DOHH2 (cell line): ENCODE data around the gene FRS2.
"Not testable (repeated sequence)": the region's sequence is repeated elsewhere in the genome, so short reads cannot be mapped to it uniquely, and the experiment has no call there.

Source experiments
- H3F3A ChIP-seq: fragments of 200-600 bp; sonication (generic), shearing (Covaris generic); 2 replicates; pipeline ENCODE4 v1.6.0; 2016; ENCODE audit warnings: antibody characterized with exemption, mild to moderate bottlenecking; ENCODE audit not compliant: control insufficient read depth, insufficient read depth
- H3K27ac ChIP-seq: fragments of 200-600 bp; sonication (generic); 2 replicates; pipeline ENCODE4 v1.5.1; 2014; ENCODE audit warnings: low read depth, mild to moderate bottlenecking, low read length, moderate library complexity
- H3K27me3 ChIP-seq: fragments of 200-600 bp; sonication (generic); 2 replicates; pipeline ENCODE4 v1.6.1; 2014; ENCODE audit warnings: mild to moderate bottlenecking, low read length, mixed read lengths; ENCODE audit not compliant: control insufficient read depth
- H3K36me3 ChIP-seq: fragments of 200-600 bp; sonication (generic); 2 replicates; pipeline ENCODE4 v1.6.1; 2014; ENCODE audit warnings: mild to moderate bottlenecking, low read length, moderate library complexity, mixed read lengths; ENCODE audit not compliant: control insufficient read depth
- H3K4me1 ChIP-seq: fragments of 200-600 bp; sonication (generic); 2 replicates; pipeline ENCODE4 v1.6.1; 2014; ENCODE audit warnings: mild to moderate bottlenecking, low read length, mixed read lengths; ENCODE audit not compliant: control insufficient read depth
- H3K4me2 ChIP-seq: fragments of 200-600 bp; sonication (generic); 2 replicates; pipeline ENCODE4 v1.6.0; 2014; ENCODE audit warnings: mild to moderate bottlenecking, low read length, moderate library complexity
- H3K4me3 ChIP-seq: fragments of 200-600 bp; sonication (generic); 2 replicates; pipeline ENCODE4 v1.5.1; 2014; ENCODE audit warnings: mild to moderate bottlenecking, low read length, mixed read lengths
- H3K79me2 ChIP-seq: fragments of 200-600 bp; sonication (generic); 2 replicates; pipeline ENCODE4 v1.6.1; 2014; ENCODE audit warnings: mild to moderate bottlenecking, low read length, mixed read lengths; ENCODE audit not compliant: control insufficient read depth
- H3K9me2 ChIP-seq: fragments of 200-600 bp; sonication (generic); replicated peaks from 2 replicates; pipeline ENCODE4 v1.6.1; 2014; ENCODE audit warnings: mild to moderate bottlenecking, low read length, mixed read lengths; ENCODE audit not compliant: control insufficient read depth
- H3K9me3 ChIP-seq: fragments of 200-600 bp; sonication (generic); 2 replicates; pipeline ENCODE4 v1.6.1; 2014; ENCODE audit warnings: antibody characterized with exemption, low read length, mixed read lengths; ENCODE audit not compliant: control insufficient read depth, insufficient read depth
- H4K20me1 ChIP-seq: fragments of 200-600 bp; sonication (generic); 2 replicates; pipeline ENCODE4 v1.6.0; 2014; ENCODE audit warnings: low read depth, mild to moderate bottlenecking, antibody characterized with exemption, low read length, moderate library complexity; ENCODE audit not compliant: control insufficient read depth, insufficient read depth
- EZH2phosphoT487 ChIP-seq: fragments of 200-600 bp; sonication (generic); IDR thresholded peaks from 2 replicates; pipeline ENCODE4 v1.6.1; 2017; ENCODE audit warnings: borderline replicate concordance, mild to moderate bottlenecking, antibody characterized with exemption, low read length, moderate library complexity, mixed read lengths
- TF ChIP-seq, protein P1 (sequence below): fragments of 200-600 bp; sonication (generic); IDR thresholded peaks from one replicate; pipeline ENCODE4 v1.5.1; 2014; ENCODE audit warnings: antibody characterized with exemption, mild to moderate bottlenecking, low read depth, low read length; ENCODE audit not compliant: poor library complexity, severe bottlenecking

FRS2 gene

DNA sequence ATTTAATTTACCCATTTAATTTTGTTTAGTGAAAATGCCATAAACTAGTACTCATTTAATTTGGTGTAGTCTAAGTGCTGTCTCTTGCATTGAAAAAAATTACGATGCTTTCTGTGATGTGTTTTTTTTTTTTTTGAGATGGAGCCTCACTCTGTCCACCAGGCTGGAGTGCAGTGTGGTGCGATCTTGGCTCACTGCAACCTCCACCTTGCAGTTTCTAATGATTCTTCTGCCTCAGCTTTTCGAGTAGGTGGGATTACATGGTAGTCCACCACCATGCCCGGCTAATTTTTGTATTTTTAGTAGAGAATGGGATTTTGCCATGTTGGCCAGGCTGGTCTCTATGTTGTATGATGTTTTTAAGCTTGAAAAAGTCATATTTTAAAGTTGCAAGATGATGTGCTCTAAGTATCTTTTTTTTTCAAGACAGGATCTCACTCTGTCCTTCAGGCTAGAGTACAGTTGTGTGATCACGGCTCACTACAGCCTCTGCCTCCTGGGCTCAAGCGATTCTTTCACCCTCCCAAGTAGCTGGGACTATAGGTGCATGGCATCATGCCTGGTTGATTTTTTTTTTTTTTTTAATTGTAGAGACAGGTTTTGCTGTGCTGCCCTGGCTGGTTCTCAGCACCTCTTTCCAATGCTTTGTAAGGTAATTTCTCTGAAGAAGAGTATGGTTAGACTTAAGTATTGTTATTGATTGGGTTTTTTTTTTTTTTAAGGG lies 131.9 kb downstream of the FRS2 start:
- H3K79me2 ChIP-seq = no peaks in the 10 kb centered on the region
- TF ChIP-seq, protein P1, sequence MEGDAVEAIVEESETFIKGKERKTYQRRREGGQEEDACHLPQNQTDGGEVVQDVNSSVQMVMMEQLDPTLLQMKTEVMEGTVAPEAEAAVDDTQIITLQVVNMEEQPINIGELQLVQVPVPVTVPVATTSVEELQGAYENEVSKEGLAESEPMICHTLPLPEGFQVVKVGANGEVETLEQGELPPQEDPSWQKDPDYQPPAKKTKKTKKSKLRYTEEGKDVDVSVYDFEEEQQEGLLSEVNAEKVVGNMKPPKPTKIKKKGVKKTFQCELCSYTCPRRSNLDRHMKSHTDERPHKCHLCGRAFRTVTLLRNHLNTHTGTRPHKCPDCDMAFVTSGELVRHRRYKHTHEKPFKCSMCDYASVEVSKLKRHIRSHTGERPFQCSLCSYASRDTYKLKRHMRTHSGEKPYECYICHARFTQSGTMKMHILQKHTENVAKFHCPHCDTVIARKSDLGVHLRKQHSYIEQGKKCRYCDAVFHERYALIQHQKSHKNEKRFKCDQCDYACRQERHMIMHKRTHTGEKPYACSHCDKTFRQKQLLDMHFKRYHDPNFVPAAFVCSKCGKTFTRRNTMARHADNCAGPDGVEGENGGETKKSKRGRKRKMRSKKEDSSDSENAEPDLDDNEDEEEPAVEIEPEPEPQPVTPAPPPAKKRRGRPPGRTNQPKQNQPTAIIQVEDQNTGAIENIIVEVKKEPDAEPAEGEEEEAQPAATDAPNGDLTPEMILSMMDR = no peak
- no peaks in the 10 kb centered on the region for H3K27me3 ChIP-seq
- H3F3A ChIP-seq = peaks cover 30% of the 10 kb centered on the region
- no peak overlapping the region for H3K27ac ChIP-seq
- no peaks in the 10 kb centered on the region for H4K20me1 ChIP-seq
- no peak overlapping the region for H3K4me3 ChIP-seq
- peaks cover 59% of the 10 kb centered on the region for H3K36me3 ChIP-seq
- H3K4me1 ChIP-seq = no peaks in the 10 kb centered on the region
- no peak overlapping the region for H3K4me2 ChIP-seq
- H3K9me2 ChIP-seq = no peaks in the 10 kb centered on the region
- no peaks in the 10 kb centered on the region for H3K9me3 ChIP-seq

DNA sequence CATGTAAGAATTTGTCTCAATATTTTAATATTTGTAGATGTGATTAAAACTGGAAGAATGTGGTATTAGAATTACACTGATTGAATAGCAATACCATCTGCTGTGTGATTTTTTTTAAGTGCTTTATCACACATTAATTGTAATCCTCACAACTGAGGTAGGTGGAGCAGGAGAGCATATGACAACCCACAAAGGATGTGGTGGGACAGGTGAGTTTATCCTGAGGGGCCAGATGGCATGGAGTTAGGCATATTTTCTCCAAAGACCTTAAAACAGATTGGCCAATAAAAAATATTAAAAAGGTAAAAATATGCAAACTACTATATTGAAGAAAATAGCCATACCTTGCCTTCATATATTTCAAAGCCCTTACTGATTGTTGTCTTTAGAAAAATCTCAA lies 132.8 kb downstream of the FRS2 start:
- H3K4me2 ChIP-seq = no peak overlapping the region
- no peaks in the 10 kb centered on the region for H3K79me2 ChIP-seq
- peaks cover 51% of the 10 kb centered on the region for H3K36me3 ChIP-seq
- no peak overlapping the region for H3K4me3 ChIP-seq
- no peaks in the 10 kb centered on the region for H3K27me3 ChIP-seq
- no peaks in the 10 kb centered on the region for H3K9me3 ChIP-seq
- H3K4me1 ChIP-seq = no peaks in the 10 kb centered on the region
- H3F3A ChIP-seq = peaks cover 30% of the 10 kb centered on the region
- H4K20me1 ChIP-seq = no peaks in the 10 kb centered on the region
- no peaks in the 10 kb centered on the region for H3K9me2 ChIP-seq
- TF ChIP-seq EZH2phosphoT487 = no peak
- TF ChIP-seq, protein P1 = no peak
- H3K27ac ChIP-seq = no peak overlapping the region

DNA sequence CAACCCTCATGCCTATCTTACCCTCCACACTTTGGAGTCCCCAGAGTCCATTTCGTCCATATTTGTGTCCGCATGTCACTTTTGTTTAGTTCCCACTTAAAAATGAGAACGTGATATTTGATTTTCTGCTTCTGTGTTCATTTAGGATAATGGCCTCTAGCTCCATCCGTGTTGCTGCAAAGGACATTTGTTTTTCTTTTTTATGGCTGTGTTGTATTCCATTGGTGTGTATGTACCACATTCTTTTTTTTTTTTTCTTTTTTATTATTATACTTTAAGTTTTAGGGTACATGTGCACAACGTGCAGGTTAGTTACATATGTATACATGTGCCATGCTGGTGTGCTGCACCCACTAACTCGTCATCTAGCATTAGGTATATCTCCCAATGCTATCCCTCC lies 133.4 kb downstream of the FRS2 start:
- Histone ChIP-seq H3F3A (peaks cover 30% of the 10 kb centered on the region), H3K36me3 (peaks cover 45% of the 10 kb centered on the region)

DNA sequence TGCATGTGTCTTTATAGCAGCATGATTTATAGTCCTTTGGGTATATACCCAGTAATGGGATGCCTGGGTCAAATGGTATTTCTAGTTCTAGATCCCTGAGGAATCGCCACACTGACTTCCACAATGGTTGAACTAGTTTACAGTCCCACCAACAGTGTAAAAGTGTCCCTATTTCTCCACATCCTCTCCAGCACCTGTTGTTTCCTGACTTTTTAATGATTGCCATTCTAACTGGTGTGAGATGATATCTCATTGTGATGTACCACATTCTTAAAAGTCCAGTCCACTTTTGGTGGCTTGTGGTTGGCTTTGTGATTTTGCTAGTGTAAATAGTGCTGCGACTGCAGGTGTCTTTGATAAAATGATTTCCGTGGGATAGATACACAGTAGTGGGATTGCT lies 134.1 kb downstream of the FRS2 start:
- peaks cover 40% of the 10 kb centered on the region for H3K36me3 ChIP-seq
- H3K27me3 ChIP-seq, H3K79me2 ChIP-seq, H3K4me2 ChIP-seq, H3K4me3 ChIP-seq, H3K4me1 ChIP-seq, H3K27ac ChIP-seq, H3K9me3 ChIP-seq, H4K20me1 ChIP-seq, H3K9me2 ChIP-seq: not testable (repeated sequence)
- H3F3A ChIP-seq = peaks cover 30% of the 10 kb centered on the region

More for the DNA sequence above, 133.4 kb downstream of the FRS2 start:
- not testable (repeated sequence) for H3K4me3 ChIP-seq, H4K20me1 ChIP-seq, H3K79me2 ChIP-seq, H3K9me2 ChIP-seq, H3K27ac ChIP-seq, H3K27me3 ChIP-seq, H3K4me2 ChIP-seq, H3K9me3 ChIP-seq, H3K4me1 ChIP-seq
